ENCODE results near the gene OPRM1. TPM values are rescaled to one million over a fixed set of nuclear protein-coding genes. Genes with fewer than 3 reads are reported as not detected.

OPRM1 gene
- polyA plus RNA-seq, 1 experiment: not detected

DNA sequence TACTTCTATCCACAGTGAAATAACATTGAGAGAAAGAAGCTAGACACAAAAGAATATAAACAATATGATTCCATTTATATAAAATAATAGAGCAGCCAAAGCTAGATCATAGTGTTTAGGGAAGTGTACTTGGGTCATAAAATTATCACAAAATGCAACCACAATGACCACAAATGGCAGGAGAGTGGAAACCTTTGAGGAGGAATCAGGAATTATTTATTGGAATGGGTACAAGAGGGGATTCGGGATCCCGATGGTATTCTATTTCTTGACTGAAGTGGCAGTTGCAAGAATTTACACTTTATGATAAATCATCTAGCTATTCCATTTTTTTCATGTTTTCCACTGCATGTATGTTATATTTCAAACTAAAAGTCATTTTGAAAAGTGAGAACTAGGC lies 241.5 kb downstream of the OPRM1 start:
- CTCF ChIA-PET: interaction anchor here (1.0 kb wide), 1 partner anchor 123 kb away, joined by 4 read pairs; no protein-coding TSS in a partner anchor
- TF ChIP-seq, protein P1, sequence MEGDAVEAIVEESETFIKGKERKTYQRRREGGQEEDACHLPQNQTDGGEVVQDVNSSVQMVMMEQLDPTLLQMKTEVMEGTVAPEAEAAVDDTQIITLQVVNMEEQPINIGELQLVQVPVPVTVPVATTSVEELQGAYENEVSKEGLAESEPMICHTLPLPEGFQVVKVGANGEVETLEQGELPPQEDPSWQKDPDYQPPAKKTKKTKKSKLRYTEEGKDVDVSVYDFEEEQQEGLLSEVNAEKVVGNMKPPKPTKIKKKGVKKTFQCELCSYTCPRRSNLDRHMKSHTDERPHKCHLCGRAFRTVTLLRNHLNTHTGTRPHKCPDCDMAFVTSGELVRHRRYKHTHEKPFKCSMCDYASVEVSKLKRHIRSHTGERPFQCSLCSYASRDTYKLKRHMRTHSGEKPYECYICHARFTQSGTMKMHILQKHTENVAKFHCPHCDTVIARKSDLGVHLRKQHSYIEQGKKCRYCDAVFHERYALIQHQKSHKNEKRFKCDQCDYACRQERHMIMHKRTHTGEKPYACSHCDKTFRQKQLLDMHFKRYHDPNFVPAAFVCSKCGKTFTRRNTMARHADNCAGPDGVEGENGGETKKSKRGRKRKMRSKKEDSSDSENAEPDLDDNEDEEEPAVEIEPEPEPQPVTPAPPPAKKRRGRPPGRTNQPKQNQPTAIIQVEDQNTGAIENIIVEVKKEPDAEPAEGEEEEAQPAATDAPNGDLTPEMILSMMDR (IDR thresholded peaks at IDR 0.05; ENCODE audit: low read depth, low read length): no peak
- POLR2A ChIA-PET: no interaction called here

DNA sequence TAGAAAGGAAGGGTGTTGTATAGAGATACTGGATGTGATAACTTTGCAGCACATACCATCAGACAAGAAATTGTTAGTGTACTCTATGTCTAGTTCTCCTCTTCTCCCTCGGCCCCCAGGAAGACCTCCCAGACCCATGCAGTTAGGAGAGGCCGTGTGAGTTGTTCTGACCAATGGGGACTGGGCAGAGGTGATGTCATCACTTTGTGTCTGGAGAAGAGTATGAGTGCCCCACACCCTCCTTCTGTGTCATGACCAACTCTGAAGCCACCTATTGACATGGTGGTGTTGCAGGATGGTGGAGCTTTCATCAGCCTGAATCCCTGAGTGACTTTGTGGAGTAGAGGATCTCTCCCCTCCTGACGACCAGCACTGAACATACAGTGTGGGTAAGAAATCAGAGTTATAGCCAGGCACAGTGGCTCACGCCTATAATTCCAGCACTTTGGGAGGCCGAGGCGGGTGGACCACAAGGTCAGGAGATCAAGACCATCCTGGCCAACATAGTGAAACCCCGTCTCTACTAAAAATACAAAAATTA lies 245.3 kb downstream of the OPRM1 start:
- DNase-seq (ENCODE audit: low read depth, low spot score): no peak
- POLR2A ChIA-PET: no interaction called here

More for the DNA sequence above, 241.5 kb downstream of the OPRM1 start:
- no peak overlapping the region for H3K4me3 ChIP-seq (ENCODE audit: low read depth, low read length)
- H3K27me3 ChIP-seq (ENCODE audit: control insufficient read depth, insufficient read depth, low read length): no peaks in the 10 kb centered on the region
- no peak for DNase-seq (ENCODE audit: low read depth, low spot score)
- peaks cover 4% of the 10 kb centered on the region for H3K9me3 ChIP-seq (ENCODE audit: control insufficient read depth, insufficient read depth, low read length)
- H3K27ac ChIP-seq (ENCODE audit: low read depth, low read length): no peak overlapping the region

DNA sequence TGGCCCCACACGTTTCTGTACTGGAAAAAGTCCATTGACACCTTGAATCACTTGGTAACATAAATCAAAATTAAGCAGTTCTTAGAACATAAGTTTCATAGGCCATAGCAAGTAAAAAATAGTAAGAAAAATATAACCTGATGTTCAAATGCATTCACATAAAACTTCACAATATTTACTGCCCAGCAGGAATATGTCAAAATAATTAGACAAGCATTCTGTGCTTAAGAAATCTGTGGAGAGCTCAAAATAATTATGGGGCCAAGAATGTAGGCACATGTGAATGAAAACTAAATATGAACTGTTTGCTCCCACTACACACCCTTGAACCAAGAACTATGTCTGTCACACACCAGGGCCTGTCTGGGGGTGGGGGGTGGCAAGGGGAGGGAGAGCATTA lies 246.8 kb downstream of the OPRM1 start:
- TF ChIP-seq, protein P1 (IDR thresholded peaks at IDR 0.05; ENCODE audit: low read depth, low read length): no peak
- Histone ChIP-seq H3K27me3 (ENCODE audit: control insufficient read depth, insufficient read depth, low read length) (no peaks in the 10 kb centered on the region), H3K27ac (ENCODE audit: low read depth, low read length) (no peak overlapping the region), H3K4me3 (ENCODE audit: low read depth, low read length) (no peak overlapping the region), H3K9me3 (ENCODE audit: control insufficient read depth, insufficient read depth, low read length) (peaks cover 4% of the 10 kb centered on the region)
- ChIA-PET CTCF (interaction anchor here (0.6 to 1.0 kb wide), 2 partner anchors 9 to 16 kb away, joined by 3 to 4 read pairs; no protein-coding TSS in a partner anchor), POLR2A (no interaction called here)
- no peak for DNase-seq (ENCODE audit: low read depth, low spot score)

More for the DNA sequence above, 245.3 kb downstream of the OPRM1 start:
- Histone ChIP-seq H3K4me3 (ENCODE audit: low read depth, low read length) (no peak overlapping the region), H3K27me3 (ENCODE audit: control insufficient read depth, insufficient read depth, low read length) (no peaks in the 10 kb centered on the region), H3K27ac (ENCODE audit: low read depth, low read length) (no peak overlapping the region), H3K9me3 (ENCODE audit: control insufficient read depth, insufficient read depth, low read length) (peaks cover 4% of the 10 kb centered on the region)
- TF ChIP-seq, protein P1 (IDR thresholded peaks at IDR 0.05; ENCODE audit: low read depth, low read length): no peak
- CTCF ChIA-PET: no interaction called here

DNA sequence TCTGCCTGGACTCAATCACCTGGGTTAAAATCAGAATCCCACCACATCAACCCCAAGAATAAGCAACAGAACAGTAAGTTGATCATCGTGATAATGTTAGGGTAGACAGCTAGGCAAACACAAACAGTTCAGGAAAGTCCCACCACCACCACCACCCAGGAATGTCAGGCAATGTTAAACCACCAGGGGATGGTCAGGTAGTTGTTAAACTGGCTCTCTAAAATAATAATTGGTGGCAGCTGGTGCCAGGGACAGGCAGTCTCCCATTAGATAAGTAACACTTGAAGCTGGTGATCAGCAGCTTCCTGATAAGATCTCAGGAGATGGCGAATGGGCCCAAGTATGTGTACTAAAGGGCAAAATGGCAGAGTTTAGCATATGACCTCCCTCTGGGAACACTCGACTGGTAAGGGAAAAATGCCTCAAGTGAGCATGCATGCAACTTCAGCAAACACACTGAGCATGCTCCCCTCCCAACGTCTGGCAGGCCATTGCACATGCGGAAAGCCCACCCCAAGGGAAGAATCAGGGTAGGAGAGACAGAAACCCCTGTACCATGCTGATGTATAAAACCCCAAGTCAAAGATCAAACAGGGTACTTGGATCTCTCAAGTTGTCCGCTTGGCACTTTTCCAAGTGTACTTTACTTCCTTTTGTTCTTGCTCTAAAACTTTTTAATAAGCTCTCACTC lies 250.9 kb downstream of the OPRM1 start:
- CTCF ChIA-PET: no interaction called here
- no peaks in the 10 kb centered on the region; the same call in 1 of the 2 replicates for H3K9me3 ChIP-seq (ENCODE audit: control insufficient read depth, insufficient read depth, low read length)
- POLR2A ChIA-PET: no interaction called here

More for the DNA sequence above, 250.9 kb downstream of the OPRM1 start:
- Histone ChIP-seq H3K27ac (ENCODE audit: low read depth, low read length) (no peak overlapping the region), H3K4me3 (ENCODE audit: low read depth, low read length) (no peak overlapping the region), H3K27me3 (ENCODE audit: control insufficient read depth, insufficient read depth, low read length) (no peaks in the 10 kb centered on the region)
- TF ChIP-seq, protein P1 (IDR thresholded peaks at IDR 0.05; ENCODE audit: low read depth, low read length): no peak
- no peak for DNase-seq (ENCODE audit: low read depth, low spot score)

Data from AG04450 (cell line).